ENCODE results near the gene MPLKIP.
"Not testable (repeated sequence)": the region's sequence is repeated elsewhere in the genome, so short reads cannot be mapped to it uniquely, and the experiment has no call there.

DNA sequence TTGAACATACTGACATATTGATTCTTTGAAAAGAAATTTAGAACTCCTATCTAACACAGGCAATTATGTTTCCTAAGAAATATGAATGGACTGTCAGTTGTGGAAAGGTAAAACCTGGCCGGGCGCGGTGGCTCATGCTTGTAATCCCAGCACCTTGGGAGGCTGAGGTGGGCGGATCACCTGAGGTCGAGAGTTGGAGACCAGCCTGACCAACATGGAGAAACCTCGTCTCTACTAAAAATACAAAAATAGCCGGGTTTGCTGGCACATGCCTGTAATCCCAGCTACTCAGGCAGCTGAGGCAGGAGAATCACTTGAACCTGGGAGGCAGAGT is 13.8 kb upstream of the MPLKIP start:
- TF ChIP-seq, protein P1, sequence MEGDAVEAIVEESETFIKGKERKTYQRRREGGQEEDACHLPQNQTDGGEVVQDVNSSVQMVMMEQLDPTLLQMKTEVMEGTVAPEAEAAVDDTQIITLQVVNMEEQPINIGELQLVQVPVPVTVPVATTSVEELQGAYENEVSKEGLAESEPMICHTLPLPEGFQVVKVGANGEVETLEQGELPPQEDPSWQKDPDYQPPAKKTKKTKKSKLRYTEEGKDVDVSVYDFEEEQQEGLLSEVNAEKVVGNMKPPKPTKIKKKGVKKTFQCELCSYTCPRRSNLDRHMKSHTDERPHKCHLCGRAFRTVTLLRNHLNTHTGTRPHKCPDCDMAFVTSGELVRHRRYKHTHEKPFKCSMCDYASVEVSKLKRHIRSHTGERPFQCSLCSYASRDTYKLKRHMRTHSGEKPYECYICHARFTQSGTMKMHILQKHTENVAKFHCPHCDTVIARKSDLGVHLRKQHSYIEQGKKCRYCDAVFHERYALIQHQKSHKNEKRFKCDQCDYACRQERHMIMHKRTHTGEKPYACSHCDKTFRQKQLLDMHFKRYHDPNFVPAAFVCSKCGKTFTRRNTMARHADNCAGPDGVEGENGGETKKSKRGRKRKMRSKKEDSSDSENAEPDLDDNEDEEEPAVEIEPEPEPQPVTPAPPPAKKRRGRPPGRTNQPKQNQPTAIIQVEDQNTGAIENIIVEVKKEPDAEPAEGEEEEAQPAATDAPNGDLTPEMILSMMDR (tag by site-specific recombination; IDR thresholded peaks at IDR 0.05) = not testable (repeated sequence)
- not testable (repeated sequence) for TF ChIP-seq ZNF2 (tag by site-specific recombination; IDR thresholded peaks at IDR 0.05); ZBTB7A (tag by site-specific recombination; IDR thresholded peaks at IDR 0.05; ENCODE audit: low read depth); ZFP69B (tag by site-specific recombination; IDR thresholded peaks at IDR 0.05); ZNF24 (tag by site-specific recombination; IDR thresholded peaks at IDR 0.05)
- TF ChIP-seq, protein P2, sequence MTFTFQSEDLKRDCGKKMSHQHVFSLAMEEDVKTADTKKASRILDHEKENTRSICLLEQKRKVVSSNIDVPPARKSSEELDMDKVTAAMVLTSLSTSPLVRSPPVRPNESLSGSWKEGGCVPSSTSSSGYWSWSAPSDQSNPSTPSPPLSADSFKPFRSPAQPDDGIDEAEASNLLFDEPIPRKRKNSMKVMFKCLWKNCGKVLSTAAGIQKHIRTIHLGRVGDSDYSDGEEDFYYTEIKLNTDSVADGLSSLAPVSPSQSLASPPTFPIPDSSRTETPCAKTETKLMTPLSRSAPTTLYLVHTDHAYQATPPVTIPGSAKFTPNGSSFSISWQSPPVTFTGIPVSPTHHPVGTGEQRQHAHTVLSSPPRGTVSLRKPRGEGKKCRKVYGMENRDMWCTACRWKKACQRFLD (tag by site-specific recombination; IDR thresholded peaks at IDR 0.05) = not testable (repeated sequence)
- TF ChIP-seq, protein P3, sequence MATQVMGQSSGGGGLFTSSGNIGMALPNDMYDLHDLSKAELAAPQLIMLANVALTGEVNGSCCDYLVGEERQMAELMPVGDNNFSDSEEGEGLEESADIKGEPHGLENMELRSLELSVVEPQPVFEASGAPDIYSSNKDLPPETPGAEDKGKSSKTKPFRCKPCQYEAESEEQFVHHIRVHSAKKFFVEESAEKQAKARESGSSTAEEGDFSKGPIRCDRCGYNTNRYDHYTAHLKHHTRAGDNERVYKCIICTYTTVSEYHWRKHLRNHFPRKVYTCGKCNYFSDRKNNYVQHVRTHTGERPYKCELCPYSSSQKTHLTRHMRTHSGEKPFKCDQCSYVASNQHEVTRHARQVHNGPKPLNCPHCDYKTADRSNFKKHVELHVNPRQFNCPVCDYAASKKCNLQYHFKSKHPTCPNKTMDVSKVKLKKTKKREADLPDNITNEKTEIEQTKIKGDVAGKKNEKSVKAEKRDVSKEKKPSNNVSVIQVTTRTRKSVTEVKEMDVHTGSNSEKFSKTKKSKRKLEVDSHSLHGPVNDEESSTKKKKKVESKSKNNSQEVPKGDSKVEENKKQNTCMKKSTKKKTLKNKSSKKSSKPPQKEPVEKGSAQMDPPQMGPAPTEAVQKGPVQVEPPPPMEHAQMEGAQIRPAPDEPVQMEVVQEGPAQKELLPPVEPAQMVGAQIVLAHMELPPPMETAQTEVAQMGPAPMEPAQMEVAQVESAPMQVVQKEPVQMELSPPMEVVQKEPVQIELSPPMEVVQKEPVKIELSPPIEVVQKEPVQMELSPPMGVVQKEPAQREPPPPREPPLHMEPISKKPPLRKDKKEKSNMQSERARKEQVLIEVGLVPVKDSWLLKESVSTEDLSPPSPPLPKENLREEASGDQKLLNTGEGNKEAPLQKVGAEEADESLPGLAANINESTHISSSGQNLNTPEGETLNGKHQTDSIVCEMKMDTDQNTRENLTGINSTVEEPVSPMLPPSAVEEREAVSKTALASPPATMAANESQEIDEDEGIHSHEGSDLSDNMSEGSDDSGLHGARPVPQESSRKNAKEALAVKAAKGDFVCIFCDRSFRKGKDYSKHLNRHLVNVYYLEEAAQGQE (tag by site-specific recombination; IDR thresholded peaks at IDR 0.05) = not testable (repeated sequence)
